Measurements from ENCODE around the gene KLHDC8A. TPM values are rescaled to one million over a fixed set of nuclear protein-coding genes. Genes with fewer than 3 reads are reported as not detected.
A peak's percentile ranks its signal among the peaks of the same experiment; 100 is the strongest.

Gene KLHDC8A
- total RNA-seq, 4 donors from 2014 or later, result 4.1 to 5.5 (median 4.6) TPM

DNA sequence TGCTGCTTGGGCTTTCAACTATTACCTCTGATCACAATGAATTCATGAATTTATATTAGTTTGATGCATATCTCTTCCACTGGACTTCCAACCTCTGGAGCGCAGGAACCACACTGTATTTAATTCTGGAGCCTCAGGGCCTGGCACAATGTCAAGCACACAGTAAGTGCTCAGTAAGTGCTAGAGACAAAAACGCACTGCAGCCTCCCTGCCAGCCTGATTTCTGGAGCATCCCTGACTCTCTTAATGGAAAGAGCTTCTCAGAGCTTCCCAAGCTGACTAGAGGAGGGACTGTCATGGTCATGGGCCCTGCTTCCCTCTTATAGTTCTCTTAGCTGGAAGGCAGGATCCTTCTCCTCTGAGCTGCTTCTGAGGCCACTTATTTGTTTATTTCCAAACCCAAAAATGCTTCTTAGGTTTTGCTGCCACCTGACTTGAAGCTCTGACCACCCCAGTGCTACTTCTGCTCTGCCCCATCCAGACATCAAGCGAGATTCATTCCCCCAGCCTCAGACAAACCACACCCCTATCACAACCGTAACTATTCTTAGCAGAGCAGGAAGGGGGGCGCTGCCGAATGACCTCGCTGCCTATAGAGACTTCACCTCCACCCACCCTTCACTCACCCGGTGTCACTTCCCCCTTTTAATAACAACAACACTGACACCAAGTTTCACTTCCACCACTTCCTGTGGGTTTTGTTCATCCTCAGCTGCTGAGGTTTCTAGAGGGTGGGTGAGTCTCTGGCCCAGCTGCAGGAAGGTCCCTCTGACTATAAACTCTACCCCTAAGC is 68.8 kb downstream of the KLHDC8A start:
- DNase-seq (ENCODE audit: low spot score in 2 of 2), result peak in 1 of 2 donors; percentile 40
- peaks cover 0 to 44% (median 30%) of the 10 kb centered on the region in 4 donors for H3K4me1 ChIP-seq
- WGBS, 2 donors, result 46 to 50% methylated on average over 8 of the region's 8 CpGs
- TF ChIP-seq EP300 (IDR thresholded peaks at IDR 0.05) (peak in 1 of 2 donors; percentile 61), POLR2A (IDR thresholded peaks at IDR 0.05) (no peak)
- H3K27ac ChIP-seq, result peak overlapping the region in 3 of 4 donors; percentile 31 to 82 (median 43)
- no peak overlapping the region for H3K4me3 ChIP-seq
- H3K36me3 ChIP-seq, result no peaks in the 10 kb centered on the region
- no peaks in the 10 kb centered on the region for H3K27me3 ChIP-seq
- no peaks in the 10 kb centered on the region for H3K9me3 ChIP-seq

DNA sequence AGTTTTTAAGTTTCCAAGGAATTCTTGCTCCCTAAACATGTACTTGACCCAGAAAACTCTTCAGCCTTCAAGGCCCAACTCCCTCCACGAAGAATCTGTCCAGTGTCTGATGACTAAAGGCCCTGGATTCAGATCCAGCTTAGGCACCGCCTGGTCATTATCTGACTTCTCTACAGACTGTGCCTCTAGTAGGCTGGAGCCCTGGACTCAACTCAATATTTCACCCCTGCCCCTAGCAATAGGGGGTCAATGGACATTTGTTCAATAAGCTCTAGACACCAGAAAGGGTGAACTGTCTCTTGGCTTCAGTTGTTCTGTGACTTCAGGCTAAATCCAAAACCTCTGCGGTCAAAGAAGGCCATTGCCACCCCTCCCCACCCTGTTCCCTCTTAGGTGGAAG is 69.6 kb downstream of the KLHDC8A start:
- no peaks in the 10 kb centered on the region for H3K9me3 ChIP-seq
- H3K27ac ChIP-seq, result peak overlapping the region in 1 of 4 donors; percentile 82
- no peak for DNase-seq (ENCODE audit: low spot score in 2 of 2)
- H3K4me3 ChIP-seq, result no peak overlapping the region
- 86 to 91% methylated on average over 3 of the region's 3 CpGs for WGBS, 2 donors
- TF ChIP-seq, protein P1, sequence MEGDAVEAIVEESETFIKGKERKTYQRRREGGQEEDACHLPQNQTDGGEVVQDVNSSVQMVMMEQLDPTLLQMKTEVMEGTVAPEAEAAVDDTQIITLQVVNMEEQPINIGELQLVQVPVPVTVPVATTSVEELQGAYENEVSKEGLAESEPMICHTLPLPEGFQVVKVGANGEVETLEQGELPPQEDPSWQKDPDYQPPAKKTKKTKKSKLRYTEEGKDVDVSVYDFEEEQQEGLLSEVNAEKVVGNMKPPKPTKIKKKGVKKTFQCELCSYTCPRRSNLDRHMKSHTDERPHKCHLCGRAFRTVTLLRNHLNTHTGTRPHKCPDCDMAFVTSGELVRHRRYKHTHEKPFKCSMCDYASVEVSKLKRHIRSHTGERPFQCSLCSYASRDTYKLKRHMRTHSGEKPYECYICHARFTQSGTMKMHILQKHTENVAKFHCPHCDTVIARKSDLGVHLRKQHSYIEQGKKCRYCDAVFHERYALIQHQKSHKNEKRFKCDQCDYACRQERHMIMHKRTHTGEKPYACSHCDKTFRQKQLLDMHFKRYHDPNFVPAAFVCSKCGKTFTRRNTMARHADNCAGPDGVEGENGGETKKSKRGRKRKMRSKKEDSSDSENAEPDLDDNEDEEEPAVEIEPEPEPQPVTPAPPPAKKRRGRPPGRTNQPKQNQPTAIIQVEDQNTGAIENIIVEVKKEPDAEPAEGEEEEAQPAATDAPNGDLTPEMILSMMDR (IDR thresholded peaks at IDR 0.05), result no peak
- no peak for TF ChIP-seq POLR2A (IDR thresholded peaks at IDR 0.05)
- no peak for TF ChIP-seq EP300 (IDR thresholded peaks at IDR 0.05)
- no peaks in the 10 kb centered on the region for H3K36me3 ChIP-seq
- H3K27me3 ChIP-seq, result no peaks in the 10 kb centered on the region
- H3K4me1 ChIP-seq, result peaks cover 0 to 44% (median 30%) of the 10 kb centered on the region in 4 donors

DNA sequence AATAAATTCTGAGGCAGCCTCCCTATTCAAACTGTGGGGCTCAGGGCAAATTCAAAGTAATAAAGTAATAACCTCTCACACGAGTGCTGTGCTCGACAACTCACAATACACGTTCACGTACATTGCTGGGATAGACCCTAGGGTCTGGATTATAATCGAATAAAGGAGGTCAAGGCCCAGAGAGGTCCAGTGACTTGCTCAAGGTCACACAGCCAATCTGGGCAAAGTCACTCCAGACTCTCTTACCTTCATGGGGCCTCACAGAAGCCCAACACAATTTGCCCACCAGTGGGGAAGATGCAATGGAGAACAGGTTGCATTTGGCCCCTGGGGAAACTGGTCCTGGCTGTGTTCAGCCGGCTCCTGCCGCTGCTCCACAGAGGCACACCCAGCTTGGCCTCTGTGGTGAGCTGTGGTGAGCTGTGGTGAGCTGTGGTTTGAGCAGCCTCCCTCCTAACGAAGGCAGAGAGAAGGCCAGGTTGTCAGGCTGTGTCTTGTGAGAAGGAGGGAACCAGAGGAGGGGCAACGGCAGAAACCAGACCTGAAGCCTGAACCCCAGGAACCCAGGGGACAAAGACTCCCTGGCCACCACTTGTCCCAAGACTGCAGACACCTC is 70.3 kb downstream of the KLHDC8A start:
- no peak for DNase-seq (ENCODE audit: low spot score in 2 of 2)
- no peaks in the 10 kb centered on the region for H3K36me3 ChIP-seq
- peak overlapping the region in 3 of 4 donors; percentile 65 to 82 (median 69) for H3K27ac ChIP-seq
- 85 to 94% methylated on average over 9 of the region's 9 CpGs for WGBS, 2 donors
- H3K4me1 ChIP-seq, result peaks cover 0 to 44% (median 30%) of the 10 kb centered on the region in 4 donors
- no peak for TF ChIP-seq POLR2A (IDR thresholded peaks at IDR 0.05)
- TF ChIP-seq EP300 (IDR thresholded peaks at IDR 0.05), result no peak
- TF ChIP-seq, protein P1 (IDR thresholded peaks at IDR 0.05), result no peak
- no peaks in the 10 kb centered on the region for H3K27me3 ChIP-seq
- no peaks in the 10 kb centered on the region for H3K9me3 ChIP-seq
- H3K4me3 ChIP-seq, result peak overlapping the region in 1 of 4 donors; percentile 15

Small RNA genes lying within 50 kb of the gene (small RNA-seq; reads per million reads assigned to genes)
- gene SNRPGP10, result not detected

Other genes starting within 250 kb of the KLHDC8A start
- gene RBBP5, start 234.9 kb downstream of the KLHDC8A start, total RNA-seq, result 10 to 100 TPM; 12.5 to 18.4 (median 14.4) TPM
- gene DSTYK, start 145.2 kb downstream of the KLHDC8A start, total RNA-seq, result 10 to 100 TPM; 10.5 to 15.5 (median 14.1) TPM
- gene TMCC2, start 129.0 kb downstream of the KLHDC8A start, total RNA-seq, result 1 to 10 TPM; 2.4 to 4.8 (median 2.7) TPM
- gene NUAK2, start 35.2 kb downstream of the KLHDC8A start, total RNA-seq, result 1 to 10 TPM in 3 of 4 donors, under 1 TPM in 1; 0.60 to 5.3 (median 2.7) TPM
- gene LEMD1, start 65.1 kb upstream of the KLHDC8A start, total RNA-seq, result not detected
- under 1 TPM in 1 of 4 donors, not detected in 3; 0.44 TPM for gene BLACAT1, start 99.1 kb upstream of the KLHDC8A start, total RNA-seq
- gene CDK18, start 147.7 kb upstream of the KLHDC8A start, total RNA-seq, result 10 to 100 TPM in 1 of 4 donors, 1 to 10 TPM in 3; 5.1 to 14.1 (median 7.5) TPM

Measured in tibial nerve (tissue), 4 donors.